ENCODE data around the gene GABRD.
A peak's percentile ranks its signal among the peaks of the same experiment; 100 is the strongest.

GABRD gene

GRCh38 chr1:2039251-2039650 is 20.1 kb downstream of the GABRD start:
- no peak for DNase-seq (ENCODE audit: low spot score)

GRCh38 chr1:2041305-2041704 is 22.2 kb downstream of the GABRD start:
- no peak for DNase-seq (ENCODE audit: low spot score)

- DNase-seq (ENCODE audit: low spot score) = no peak
Measured at GRCh38 chr1:2041887-2042286, 22.7 kb downstream of the GABRD start.

GRCh38 chr1:2042830-2043773 is 24.0 kb downstream of the GABRD start:
- no peak for DNase-seq (ENCODE audit: low spot score)

GRCh38 chr1:2043886-2044285 is 24.7 kb downstream of the GABRD start:
- DNase-seq (ENCODE audit: low spot score) = no peak

GRCh38 chr1:2044510-2045319 is 25.6 kb downstream of the GABRD start:
- DNase-seq (ENCODE audit: low spot score) = peak; percentile 78

GRCh38 chr1:2045468-2046173 is 26.5 kb downstream of the GABRD start:
- no peak for DNase-seq (ENCODE audit: low spot score)

DNA sequence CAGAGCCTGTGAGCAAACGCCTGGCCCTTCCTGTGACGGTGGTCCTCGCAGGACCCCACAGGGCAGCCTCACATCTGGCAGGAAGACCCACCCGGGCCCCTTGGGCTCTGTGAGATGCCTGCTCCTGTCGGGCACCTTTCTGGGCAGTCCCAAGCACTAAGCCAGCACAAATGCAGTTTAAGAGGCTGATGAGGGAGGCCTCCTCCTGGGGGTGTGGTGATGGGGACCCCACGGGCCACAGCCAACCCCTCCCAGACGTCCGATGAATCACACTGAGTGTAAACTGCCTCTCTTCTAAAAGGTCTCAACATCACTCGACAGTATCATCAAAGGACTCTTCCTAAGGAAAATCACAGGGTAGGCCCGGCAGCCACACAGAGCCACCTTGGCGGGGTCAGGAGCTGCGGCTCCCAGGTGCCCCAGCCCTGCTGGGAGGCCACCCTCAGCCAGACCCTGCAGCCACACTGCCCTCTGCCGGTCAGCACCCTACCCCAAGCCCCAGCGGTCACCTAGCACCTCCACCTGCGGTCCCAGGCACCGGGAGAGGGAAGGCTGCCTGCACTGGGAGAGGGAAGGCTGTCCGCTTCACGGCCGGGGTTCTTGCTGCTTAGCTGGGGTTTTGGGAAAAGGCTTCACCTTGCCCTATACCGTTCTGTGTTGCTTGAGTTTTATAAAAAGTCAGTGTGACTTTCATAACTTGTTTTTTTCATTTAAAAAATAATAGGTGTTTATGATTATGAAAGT is 27.2 kb downstream of the GABRD start:
- DNase-seq (ENCODE audit: low spot score) = peak; percentile 32

DNA sequence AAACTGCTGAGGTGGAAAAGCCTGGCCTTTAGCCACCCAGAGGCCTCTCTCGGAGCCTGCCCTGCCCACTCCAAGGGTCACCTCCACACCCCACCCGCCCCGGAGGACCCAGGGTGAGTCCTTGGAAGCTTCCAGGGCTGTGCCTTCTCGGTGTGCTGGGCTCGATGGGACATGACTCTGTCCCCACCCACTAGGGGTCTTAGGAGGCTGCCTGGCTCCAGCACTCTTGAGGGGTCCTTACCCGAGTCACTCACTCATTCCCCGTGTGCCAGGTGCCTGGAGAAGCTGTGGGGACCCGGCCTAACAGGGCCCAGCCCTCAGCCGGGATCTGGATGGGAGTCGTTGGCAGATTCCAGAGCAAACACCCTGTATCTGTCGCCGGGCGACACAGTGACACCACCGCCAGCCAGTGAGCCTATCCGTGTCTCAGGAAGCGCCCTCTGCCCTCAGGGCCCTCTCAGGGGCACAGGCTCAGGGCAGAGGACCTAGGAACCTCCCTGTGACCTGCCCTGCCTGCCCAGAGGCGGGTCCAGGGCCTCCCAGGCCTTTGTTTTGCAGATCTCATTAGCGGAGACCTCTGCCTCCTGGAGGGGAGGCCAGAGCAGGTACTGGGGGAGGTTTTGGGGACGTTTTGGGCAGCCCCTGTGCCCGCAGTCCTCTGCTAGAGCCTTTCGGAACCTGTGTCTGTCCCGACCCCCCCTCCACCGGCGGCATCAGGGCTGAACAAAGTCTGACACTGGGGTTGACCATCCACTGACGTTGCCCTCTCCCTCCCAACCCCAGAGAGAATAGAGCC is 28.0 kb downstream of the GABRD start:
- no peak for DNase-seq (ENCODE audit: low spot score)

GRCh38 chr1:2047749-2048729 is 28.9 kb downstream of the GABRD start:
- DNase-seq (ENCODE audit: low spot score) = no peak

- DNase-seq (ENCODE audit: low spot score) = no peak
Measured at GRCh38 chr1:2049225-2049717, 30.1 kb downstream of the GABRD start.

GRCh38 chr1:2049718-2050431 is 30.7 kb downstream of the GABRD start, which contains the start of gene PRKCZ:
PRKCZ (plus strand) TSS chr1:2050411; CDS start chr1:2050631, 220 bp downstream.
- peak; percentile 94 for DNase-seq (ENCODE audit: low spot score)

GRCh38 chr1:2050461-2050792 is 31.3 kb downstream of the GABRD start:
- DNase-seq (ENCODE audit: low spot score) = peak; percentile 34

GRCh38 chr1:2050793-2051682 is 31.9 kb downstream of the GABRD start:
- DNase-seq (ENCODE audit: low spot score) = no peak

- no peak for DNase-seq (ENCODE audit: low spot score)
Measured at GRCh38 chr1:2052054-2052679, 33.0 kb downstream of the GABRD start.

GRCh38 chr1:2052756-2053155 is 33.6 kb downstream of the GABRD start:
- DNase-seq (ENCODE audit: low spot score) = no peak

GRCh38 chr1:2053217-2053616 is 34.1 kb downstream of the GABRD start:
- no peak for DNase-seq (ENCODE audit: low spot score)

Data from CD4-positive, alpha-beta T cell treated with Interleukin-15 for 4 hours (primary cell).